Spleen (tissue), 7 donors: ENCODE data around the gene CNTNAP2.

Source experiments
- POLR2A ChIP-seq, 3 donors: fragments of 450-650 bp; IDR thresholded peaks; one replicate each; pipeline ENCODE4 v1.5.1; 2017; ENCODE audit warnings: antibody characterized with exemption in 3 of 3, mild to moderate bottlenecking in 1 of 3
- POLR2AphosphoS5 ChIP-seq, 3 donors: sonication (generic); formaldehyde crosslinking; IDR thresholded peaks; one replicate each; pipeline ENCODE4 v1.5.1; 2017; ENCODE audit warnings: antibody characterized with exemption in 3 of 3
- TF ChIP-seq, protein P1 (sequence below), 11 experiments: fragments of 200-600 bp in 7 of 11; fragments of 450-650 bp in 4 of 11; sonication (generic) in 4 of 11; IDR thresholded peaks in 8 of 11; conservative IDR thresholded peaks in 3 of 11; 1 replicate in 7 of 11; 2 replicates in 4 of 11; pipeline versions ENCODE4 v1.4.0 to v1.8.0; 2016 to 2021; ENCODE audit warnings: antibody characterized with exemption in 11 of 11, inconsistent platforms in 4 of 11, mild to moderate bottlenecking in 1 of 11
- donor health status: DM: no; HTN: no; CAD: no; lungs with moderate emphysema.
- donor health status: DM: no; HTN: no; CAD: no.
- donor health status: DM: no; HTN: no; CAD: no.

DNA sequence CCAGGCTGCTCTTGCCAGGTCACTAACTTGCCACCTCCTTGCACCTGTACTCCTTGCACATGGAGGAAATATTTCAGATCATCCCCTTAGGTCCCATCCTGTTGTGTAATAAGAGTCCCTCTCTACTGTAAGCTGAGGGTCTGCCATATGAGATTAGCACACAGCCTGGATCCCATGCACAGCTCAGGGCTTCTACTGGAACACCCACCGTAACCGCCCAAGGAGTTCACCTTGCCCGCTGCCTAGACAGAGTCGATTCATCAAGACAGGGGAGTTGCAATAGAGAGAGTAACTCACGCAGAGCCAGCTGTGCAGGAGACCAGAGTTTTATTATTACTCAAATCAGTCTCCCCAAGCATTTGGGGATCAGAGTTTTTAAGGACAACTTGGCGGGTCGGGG lies 1779.5 kb downstream of the CNTNAP2 start:
- TF ChIP-seq, protein P1, sequence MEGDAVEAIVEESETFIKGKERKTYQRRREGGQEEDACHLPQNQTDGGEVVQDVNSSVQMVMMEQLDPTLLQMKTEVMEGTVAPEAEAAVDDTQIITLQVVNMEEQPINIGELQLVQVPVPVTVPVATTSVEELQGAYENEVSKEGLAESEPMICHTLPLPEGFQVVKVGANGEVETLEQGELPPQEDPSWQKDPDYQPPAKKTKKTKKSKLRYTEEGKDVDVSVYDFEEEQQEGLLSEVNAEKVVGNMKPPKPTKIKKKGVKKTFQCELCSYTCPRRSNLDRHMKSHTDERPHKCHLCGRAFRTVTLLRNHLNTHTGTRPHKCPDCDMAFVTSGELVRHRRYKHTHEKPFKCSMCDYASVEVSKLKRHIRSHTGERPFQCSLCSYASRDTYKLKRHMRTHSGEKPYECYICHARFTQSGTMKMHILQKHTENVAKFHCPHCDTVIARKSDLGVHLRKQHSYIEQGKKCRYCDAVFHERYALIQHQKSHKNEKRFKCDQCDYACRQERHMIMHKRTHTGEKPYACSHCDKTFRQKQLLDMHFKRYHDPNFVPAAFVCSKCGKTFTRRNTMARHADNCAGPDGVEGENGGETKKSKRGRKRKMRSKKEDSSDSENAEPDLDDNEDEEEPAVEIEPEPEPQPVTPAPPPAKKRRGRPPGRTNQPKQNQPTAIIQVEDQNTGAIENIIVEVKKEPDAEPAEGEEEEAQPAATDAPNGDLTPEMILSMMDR (IDR thresholded peaks at IDR 0.05 in 8 of 11, conservative IDR thresholded peaks at IDR 0.05 in 3 of 11): no peak
- TF ChIP-seq POLR2AphosphoS5 (IDR thresholded peaks at IDR 0.05): no peak
- no peak for TF ChIP-seq POLR2A (IDR thresholded peaks at IDR 0.05)
